DOHH2 (cell line): ENCODE data around the gene PPFIA3.

Source experiments
- CTCF ChIP-seq: fragments of 200-600 bp; sonication (generic); IDR thresholded peaks from one replicate; pipeline ENCODE4 v1.5.1; 2014; ENCODE audit warnings: antibody characterized with exemption, mild to moderate bottlenecking, low read depth, low read length; ENCODE audit not compliant: poor library complexity, severe bottlenecking
- EZH2phosphoT487 ChIP-seq: fragments of 200-600 bp; sonication (generic); IDR thresholded peaks from 2 replicates; pipeline ENCODE4 v1.6.1; 2017; ENCODE audit warnings: borderline replicate concordance, mild to moderate bottlenecking, antibody characterized with exemption, low read length, moderate library complexity, mixed read lengths

GRCh38 chr19:49127674-49128544, 8.6 kb downstream of the PPFIA3 start:
- peak; percentile 20 for TF ChIP-seq CTCF
- TF ChIP-seq EZH2phosphoT487: no peak
